Measurements from ENCODE around the gene GPRIN3. TPM values are rescaled to one million over a fixed set of nuclear protein-coding genes. Genes with fewer than 3 reads are reported as not detected.

The GPRIN3 gene
- total RNA-seq, 1 experiment from 2014 or later, result 0.12 TPM

DNA sequence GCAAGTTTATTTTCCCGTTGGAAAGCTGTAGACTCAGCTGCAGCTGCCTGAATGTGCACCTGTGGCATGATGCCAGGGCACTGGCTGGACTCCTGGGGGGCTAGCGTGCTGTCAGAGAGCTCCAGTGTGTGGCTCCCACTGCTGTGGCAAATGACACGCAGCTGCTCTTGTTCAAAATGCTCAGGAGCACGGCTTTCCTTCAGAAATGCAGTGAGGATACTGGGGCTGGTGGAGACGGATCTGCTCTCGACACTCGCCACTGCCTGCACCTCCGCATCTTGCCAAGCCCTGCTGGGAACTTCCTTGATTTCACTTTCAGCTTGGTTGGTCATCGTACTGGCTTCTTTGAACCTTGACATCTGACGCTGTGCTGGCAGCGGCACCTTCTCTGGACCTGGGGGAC is 58.7 kb downstream of the GPRIN3 start:
- no peaks in the 10 kb centered on the region for H3K36me3 ChIP-seq
- DNase-seq, result peak; percentile 29 to 53
- no peak overlapping the region for H3K4me3 ChIP-seq
- H3K4me1 ChIP-seq, result no peaks in the 10 kb centered on the region; the same call in 1 of the 2 replicates
- no peaks in the 10 kb centered on the region; the same call in none of the 2 replicates for H3K27me3 ChIP-seq
- H3K9me3 ChIP-seq (replicated peaks), result no peaks in the 10 kb centered on the region
- no peak overlapping the region for H3K27ac ChIP-seq

DNA sequence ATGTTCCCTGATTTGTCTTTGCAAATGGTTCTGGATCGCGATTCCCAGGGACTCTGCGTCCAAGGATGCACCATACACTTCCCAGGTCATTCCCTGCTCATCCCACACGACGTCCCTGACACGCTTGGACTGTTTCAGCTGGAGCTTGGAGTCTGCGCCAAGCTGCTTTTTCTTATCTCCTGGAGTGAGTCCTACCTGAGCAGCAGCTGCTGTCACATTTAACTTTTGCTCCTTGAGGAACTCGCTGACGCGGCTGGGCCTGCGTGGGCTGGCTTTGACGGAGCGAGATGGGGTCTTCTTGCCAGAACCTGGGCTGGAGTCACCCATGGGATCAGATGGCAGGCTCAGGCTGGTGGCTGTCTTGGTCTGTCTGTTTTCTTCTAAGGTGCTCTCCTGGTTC is 59.6 kb downstream of the GPRIN3 start:
- no peaks in the 10 kb centered on the region for H3K9me3 ChIP-seq (replicated peaks)
- DNase-seq, result no peak
- H3K27me3 ChIP-seq, result no peaks in the 10 kb centered on the region; the same call in none of the 2 replicates
- H3K36me3 ChIP-seq, result no peaks in the 10 kb centered on the region
- no peak overlapping the region for H3K27ac ChIP-seq
- no peaks in the 10 kb centered on the region; the same call in 1 of the 2 replicates for H3K4me1 ChIP-seq
- H3K4me3 ChIP-seq, result no peak overlapping the region

DNA sequence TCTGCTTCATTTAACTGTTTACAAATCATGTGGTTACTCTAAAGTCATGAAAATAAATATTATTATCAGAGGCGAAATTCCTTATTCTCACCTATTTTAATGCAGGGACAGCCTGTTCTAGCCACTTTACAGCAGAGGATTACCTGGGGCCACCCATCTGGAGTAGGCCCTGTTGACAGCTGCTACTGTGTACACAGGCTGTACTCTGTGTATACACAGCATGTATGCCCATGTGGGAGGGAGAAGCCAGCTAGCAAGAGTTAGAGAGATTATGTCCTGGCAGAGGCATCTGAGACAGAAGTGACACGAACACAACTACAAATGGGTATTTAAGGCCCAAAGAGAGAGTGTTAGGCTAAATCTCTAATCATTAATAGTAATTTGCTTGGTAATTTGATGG is 62.1 kb downstream of the GPRIN3 start:
- no peaks in the 10 kb centered on the region for H3K9me3 ChIP-seq (replicated peaks)
- peaks cover 4% of the 10 kb centered on the region for H3K4me1 ChIP-seq
- DNase-seq, result peak; percentile 47 to 53
- H3K36me3 ChIP-seq, result no peaks in the 10 kb centered on the region
- H3K27ac ChIP-seq, result no peak overlapping the region
- no peak overlapping the region for H3K4me3 ChIP-seq
- H3K27me3 ChIP-seq, result no peaks in the 10 kb centered on the region; the same call in none of the 2 replicates

DNA sequence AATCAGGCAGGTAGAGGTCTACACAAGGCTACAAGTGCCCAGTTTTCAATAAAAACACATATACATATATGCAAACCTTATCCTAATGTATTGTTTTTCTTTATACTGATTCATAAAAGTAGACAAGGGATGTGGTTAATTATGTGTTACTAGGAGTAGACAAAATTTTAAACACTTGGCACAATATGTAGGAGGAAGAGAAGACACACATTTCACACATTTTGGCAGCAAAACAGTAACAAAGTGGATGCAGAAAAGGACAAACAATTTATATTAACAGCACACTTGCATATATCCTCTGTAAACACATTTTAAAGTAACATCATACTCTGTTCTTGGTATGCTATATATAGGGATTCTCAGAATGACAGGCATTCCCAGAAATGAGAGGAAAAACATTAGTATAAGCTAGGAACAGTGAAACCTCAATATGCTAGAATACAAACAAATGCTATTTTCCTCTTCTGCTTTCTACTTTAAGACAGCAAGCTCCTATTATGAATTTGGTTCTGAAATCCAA is 63.8 kb downstream of the GPRIN3 start:
- no peaks in the 10 kb centered on the region for H3K36me3 ChIP-seq
- peaks cover 4% of the 10 kb centered on the region for H3K4me1 ChIP-seq
- no peaks in the 10 kb centered on the region for H3K27me3 ChIP-seq
- no peaks in the 10 kb centered on the region for H3K9me3 ChIP-seq (replicated peaks)
- no peak overlapping the region for H3K4me3 ChIP-seq
- no peak overlapping the region for H3K27ac ChIP-seq
- no peak for DNase-seq

DNA sequence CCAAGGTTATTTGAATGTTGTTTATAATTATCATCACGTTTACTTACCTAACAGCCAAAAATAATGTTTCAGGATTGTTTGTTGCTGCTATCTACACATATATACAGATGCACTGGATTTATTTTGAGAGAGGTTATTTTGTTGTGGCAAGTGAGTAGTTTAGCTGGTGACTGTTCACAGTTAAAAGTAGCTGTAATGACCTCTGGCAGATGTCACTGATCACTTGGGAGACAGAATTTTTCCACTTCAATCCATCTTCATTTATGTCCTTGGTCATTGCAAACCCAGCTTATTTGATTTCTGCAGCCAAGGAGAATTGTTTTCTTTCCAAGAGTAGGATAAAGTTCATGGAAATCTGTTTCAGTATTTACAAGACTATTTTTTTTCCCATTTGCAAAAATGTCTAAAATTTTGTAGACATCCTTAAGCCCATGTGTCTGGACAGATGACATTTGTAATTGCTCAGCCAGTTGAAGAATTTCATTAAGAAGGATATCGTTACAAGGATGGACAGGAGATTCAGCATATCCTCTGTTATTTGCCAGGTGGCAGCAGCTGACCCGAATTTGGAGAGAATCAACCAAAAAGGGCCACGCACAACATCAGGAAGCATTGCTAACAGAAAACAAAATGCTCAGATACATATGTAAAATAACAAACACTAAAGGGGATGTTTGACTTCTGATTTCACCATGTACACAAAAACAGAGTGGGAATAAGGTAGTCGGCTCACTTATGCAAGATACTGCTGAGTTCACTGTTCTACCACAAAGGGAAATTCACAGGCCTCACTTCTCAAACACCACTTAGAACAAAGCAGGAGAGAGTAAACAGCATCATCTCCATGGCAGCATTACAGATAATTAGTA is 64.5 kb downstream of the GPRIN3 start:
- H3K4me1 ChIP-seq, result peaks cover 4% of the 10 kb centered on the region
- H3K27ac ChIP-seq, result no peak overlapping the region
- H3K27me3 ChIP-seq, result no peaks in the 10 kb centered on the region
- DNase-seq, result no peak
- no peaks in the 10 kb centered on the region for H3K36me3 ChIP-seq
- no peaks in the 10 kb centered on the region for H3K9me3 ChIP-seq (replicated peaks)
- H3K4me3 ChIP-seq, result no peak overlapping the region

DNA sequence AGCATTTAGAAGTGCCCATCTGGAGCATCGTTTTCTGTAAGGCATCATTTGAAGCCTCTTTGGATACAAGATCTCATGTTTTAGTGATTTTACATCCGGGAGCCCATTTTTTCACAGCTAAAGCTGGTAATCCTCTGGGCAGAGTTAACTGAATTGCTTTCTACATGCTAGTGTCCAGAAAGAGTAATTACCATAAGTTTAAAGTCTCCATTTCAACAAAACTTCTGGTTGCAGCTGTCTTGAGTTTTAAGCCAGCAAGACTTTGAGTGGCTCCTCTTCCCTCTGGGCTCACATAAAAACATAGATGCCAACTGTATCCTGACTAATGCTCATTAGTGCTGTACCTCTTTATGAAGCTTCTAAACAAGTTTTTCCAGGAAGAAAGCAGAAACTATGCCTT is 65.4 kb downstream of the GPRIN3 start:
- H3K27ac ChIP-seq, result no peak overlapping the region
- peak in 1 of 2 experiments; percentile 37 for DNase-seq

DNA sequence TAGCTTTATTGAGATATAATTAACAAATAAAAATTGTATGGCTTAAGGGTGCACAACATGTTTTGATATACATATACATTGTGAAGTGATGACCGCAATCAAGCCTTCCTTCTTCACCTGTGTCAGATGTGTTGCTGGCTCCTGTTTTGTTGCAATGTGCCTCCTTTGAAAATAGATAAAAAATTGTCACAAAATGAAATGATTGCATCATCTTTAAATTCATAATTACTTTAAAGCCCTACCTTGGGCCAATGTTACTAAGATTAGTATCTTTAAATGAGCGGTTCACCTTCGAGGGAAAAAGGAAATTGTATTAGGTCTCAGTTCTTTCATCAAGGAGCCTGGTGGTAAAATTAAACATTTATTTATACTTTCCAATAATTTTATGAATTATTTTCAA is 77.3 kb downstream of the GPRIN3 start:
- DNase-seq, result no peak
- no peak overlapping the region for H3K4me3 ChIP-seq
- H3K27ac ChIP-seq, result no peak overlapping the region
- no peaks in the 10 kb centered on the region for H3K27me3 ChIP-seq
- no peaks in the 10 kb centered on the region for H3K4me1 ChIP-seq
- H3K9me3 ChIP-seq (replicated peaks), result no peaks in the 10 kb centered on the region
- no peaks in the 10 kb centered on the region for H3K36me3 ChIP-seq

More for the DNA sequence above, 65.4 kb downstream of the GPRIN3 start:
- Histone ChIP-seq H3K4me3 (no peak overlapping the region), H3K27me3 (no peaks in the 10 kb centered on the region), H3K4me1 (peaks cover 4% of the 10 kb centered on the region), H3K36me3 (no peaks in the 10 kb centered on the region), H3K9me3 (replicated peaks) (no peaks in the 10 kb centered on the region)

DNA sequence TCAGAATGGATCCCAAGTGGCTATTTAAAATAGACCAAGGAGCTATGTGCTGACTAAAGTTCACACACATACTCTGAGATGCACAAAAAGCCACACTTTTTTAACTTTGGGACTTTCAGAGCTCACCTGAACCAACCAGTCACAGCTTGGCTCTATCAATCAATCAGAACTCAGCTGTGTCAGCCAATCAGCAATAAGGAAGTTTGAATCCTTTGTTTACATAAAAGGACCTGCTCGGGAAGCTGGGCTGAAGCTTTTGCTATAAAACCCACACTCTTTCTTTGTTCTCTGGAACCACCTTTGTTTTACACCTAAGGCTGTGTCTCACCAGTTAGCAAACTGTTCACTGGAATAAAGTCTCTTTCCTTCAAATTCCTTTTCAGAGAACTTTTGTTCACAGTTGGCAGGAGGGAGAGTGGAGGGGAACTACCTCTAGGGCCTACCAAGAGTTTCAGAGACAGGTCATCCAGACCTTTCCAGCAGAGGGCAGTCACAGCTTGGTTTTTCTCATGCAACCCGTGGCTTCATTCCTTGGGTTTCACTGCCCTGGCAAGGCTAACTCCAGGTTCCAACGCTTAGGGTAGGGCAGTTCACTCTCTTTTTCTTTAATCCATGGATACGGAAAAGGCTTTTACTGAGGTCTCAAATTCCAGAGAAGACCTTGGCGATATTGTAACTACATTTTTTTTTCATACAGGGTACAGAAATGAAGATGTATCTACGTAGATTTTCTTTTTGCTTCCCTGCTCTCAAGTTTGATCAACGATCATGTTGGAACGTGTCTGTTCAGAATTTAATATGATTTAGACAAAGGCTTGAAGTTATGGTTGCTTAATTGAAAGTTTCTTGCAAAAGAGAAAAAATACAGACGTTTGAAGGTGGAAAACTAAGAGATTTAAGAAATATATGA is 80.7 kb downstream of the GPRIN3 start:
- Histone ChIP-seq H3K27me3 (no peaks in the 10 kb centered on the region), H3K4me1 (no peaks in the 10 kb centered on the region; the same call in 1 of the 2 replicates), H3K36me3 (no peaks in the 10 kb centered on the region), H3K9me3 (replicated peaks) (no peaks in the 10 kb centered on the region), H3K4me3 (peak overlapping the region; percentile 14; the same call in 1 of the 2 replicates), H3K27ac (no peak overlapping the region)
- peak; percentile 77 to 93 for DNase-seq

DNA sequence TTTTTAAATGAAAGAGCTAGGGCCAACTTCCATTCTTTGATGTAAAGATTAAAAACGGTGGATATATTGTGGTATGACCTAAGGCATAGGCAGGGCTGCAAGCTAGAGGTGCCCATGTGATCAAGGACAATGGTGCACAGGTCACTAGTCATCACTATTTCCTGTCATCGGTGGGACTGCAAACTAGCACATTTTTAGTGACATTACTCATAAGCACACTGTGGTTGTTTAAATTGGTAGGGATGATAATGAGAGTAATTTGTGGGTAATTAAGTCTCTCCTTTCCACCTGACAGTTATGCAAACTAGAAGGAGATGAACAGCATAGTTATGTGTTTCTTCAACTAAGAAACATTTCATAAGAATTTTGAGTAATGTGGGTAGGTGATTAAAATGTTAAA is 85.4 kb downstream of the GPRIN3 start:
- Histone ChIP-seq H3K9me3 (replicated peaks) (no peaks in the 10 kb centered on the region), H3K36me3 (no peaks in the 10 kb centered on the region), H3K4me1 (no peaks in the 10 kb centered on the region; the same call in 1 of the 2 replicates), H3K27ac (no peak overlapping the region), H3K27me3 (no peaks in the 10 kb centered on the region), H3K4me3 (no peak overlapping the region)
- DNase-seq, result no peak

DNA sequence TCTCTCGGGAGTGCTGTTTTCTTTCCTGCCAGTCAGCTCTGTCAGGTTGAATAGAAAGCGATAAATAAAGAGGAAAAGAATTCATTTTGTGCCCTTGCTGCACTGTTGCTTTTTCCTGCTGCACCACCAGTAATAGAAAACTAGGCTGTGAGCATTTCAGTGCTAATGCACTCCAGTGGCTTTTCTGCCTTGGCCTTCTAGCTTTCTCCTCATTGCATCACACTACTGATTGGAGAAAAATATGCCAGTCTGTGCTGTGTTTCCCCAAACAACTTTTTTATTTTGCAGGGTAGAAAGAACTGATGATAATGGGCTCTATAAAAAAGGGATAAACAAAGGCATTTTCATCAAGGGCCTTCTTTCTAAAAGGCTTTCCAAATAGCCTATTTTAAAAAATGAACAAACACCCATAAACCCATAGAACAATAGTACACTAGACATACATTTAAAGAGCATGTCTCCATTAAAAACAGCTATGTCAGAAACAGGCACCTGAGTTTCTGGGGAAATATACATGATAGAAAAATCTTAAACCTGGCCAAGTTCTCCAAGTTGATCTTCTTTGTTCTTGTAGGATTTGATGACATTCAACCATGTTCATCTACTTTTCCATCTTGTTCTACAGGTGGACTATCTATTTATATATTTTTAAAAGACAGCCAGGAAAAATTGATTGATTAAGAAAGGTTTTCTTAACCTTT is 86.3 kb downstream of the GPRIN3 start:
- Histone ChIP-seq H3K4me1 (no peaks in the 10 kb centered on the region; the same call in 1 of the 2 replicates), H3K27ac (no peak overlapping the region), H3K36me3 (no peaks in the 10 kb centered on the region), H3K27me3 (no peaks in the 10 kb centered on the region), H3K9me3 (replicated peaks) (no peaks in the 10 kb centered on the region), H3K4me3 (no peak overlapping the region)
- no peak for DNase-seq

DNA sequence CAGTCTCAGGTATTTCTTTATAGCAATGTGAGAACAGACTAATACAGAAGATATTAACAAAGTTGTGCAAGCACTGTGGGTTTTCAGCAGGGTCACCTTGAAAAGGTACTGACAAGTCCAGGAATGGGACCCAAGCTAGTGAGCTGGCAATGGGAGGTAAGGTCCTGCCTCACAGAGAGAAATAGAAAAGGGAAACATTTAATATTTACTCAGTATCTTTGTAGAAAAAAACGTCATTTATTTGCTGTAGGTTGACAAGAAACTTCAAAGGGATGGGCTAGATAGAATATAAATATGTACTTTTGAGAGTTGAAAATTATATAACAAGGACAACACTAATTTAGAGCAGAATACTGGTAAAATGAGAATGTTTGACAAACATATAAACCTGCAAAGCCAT is 89.0 kb downstream of the GPRIN3 start:
- H3K4me3 ChIP-seq, result no peak overlapping the region
- H3K4me1 ChIP-seq, result no peaks in the 10 kb centered on the region; the same call in 1 of the 2 replicates
- no peak overlapping the region for H3K27ac ChIP-seq
- no peaks in the 10 kb centered on the region for H3K27me3 ChIP-seq
- no peak for DNase-seq
- no peaks in the 10 kb centered on the region for H3K36me3 ChIP-seq
- H3K9me3 ChIP-seq (replicated peaks), result no peaks in the 10 kb centered on the region

DNA sequence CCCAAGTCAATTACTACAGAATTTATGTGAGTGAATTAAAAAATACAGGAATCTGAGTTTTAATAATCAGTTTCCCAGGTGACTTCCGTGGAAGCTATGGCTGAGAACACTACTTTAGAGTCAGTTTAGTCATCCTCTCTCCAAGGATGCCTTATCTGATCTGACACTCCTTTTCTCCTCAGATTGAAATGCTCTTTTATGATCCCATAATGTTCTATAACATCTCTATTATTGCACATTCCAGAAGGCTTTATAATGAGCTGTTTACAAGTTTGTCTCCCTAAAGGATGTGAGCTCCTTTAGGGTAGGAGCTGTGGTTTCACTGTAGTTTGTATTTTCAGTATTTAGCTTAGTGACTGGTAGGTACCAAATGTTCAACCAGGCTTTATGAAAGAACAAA is 90.0 kb downstream of the GPRIN3 start:
- Histone ChIP-seq H3K36me3 (no peaks in the 10 kb centered on the region), H3K27me3 (no peaks in the 10 kb centered on the region), H3K9me3 (replicated peaks) (no peaks in the 10 kb centered on the region), H3K27ac (no peak overlapping the region), H3K4me3 (no peak overlapping the region), H3K4me1 (no peaks in the 10 kb centered on the region; the same call in 1 of the 2 replicates)
- DNase-seq, result no peak

DNA sequence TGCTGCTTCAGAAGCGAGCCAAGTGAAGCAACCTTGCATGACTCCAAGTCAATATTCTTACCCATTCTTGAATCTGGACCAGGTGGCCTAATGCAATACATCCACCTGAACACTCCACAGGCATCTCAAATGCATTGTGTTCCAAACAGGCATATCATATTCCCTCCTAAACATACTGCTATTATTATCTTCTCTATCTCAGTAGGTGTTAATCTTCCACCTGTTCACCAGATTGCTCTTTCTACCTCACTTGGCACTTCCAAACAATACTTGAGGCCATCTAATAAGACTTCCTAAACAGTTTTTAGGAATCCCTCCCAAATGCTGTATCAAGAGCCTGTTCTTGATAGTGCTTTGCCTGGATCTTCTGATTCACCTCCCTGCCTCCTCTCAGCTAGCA is 90.7 kb downstream of the GPRIN3 start:
- H3K4me1 ChIP-seq, result no peaks in the 10 kb centered on the region
- H3K27ac ChIP-seq, result no peak overlapping the region
- H3K9me3 ChIP-seq (replicated peaks), result no peaks in the 10 kb centered on the region
- H3K27me3 ChIP-seq, result no peaks in the 10 kb centered on the region
- DNase-seq, result no peak
- no peaks in the 10 kb centered on the region for H3K36me3 ChIP-seq
- no peak overlapping the region for H3K4me3 ChIP-seq

DNA sequence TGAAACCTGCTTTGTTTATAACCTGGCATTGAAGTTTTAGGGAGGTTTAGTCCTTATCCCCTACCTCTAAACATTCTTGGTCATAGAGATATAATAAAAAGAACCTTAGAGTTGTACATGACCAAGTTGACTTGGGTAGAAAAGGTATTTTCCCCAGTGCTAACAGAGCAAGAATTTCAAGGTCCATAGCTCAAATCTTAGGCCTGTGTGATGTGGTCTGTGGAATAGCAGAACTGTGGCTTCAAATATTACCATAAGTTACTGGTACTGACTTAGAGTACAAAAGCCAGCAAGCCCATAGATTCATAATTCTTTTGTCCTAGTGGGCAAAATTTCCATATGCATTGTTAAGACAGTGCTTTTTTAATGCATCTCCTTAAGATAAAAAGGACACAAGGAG is 91.2 kb downstream of the GPRIN3 start:
- DNase-seq, result no peak
- H3K36me3 ChIP-seq, result no peaks in the 10 kb centered on the region
- H3K4me3 ChIP-seq, result no peak overlapping the region
- H3K9me3 ChIP-seq (replicated peaks), result no peaks in the 10 kb centered on the region
- H3K4me1 ChIP-seq, result no peaks in the 10 kb centered on the region
- H3K27ac ChIP-seq, result no peak overlapping the region
- H3K27me3 ChIP-seq, result no peaks in the 10 kb centered on the region
